Retinal pigment epithelial cell (primary cell): ENCODE results near the gene FAM50A.
A peak's percentile ranks its signal among the peaks of the same experiment; 100 is the strongest.

ENCODE experiments used
- DNase-seq: peaks from one replicate; pipeline ENCODE4 v3.0.0-alpha.2; 2010; ENCODE audit warnings: low read depth
- H3K4me3 ChIP-seq: 2 replicates; pipeline ENCODE4 v1.5.1; 2011; ENCODE audit warnings: mild to moderate bottlenecking, low read length, control low read depth, moderate library complexity
- TF ChIP-seq, protein P1 (sequence below): conservative IDR thresholded peaks from 2 replicates; pipeline ENCODE4 v1.5.1; 2011; ENCODE audit warnings: low read depth, low read length, control low read depth, inconsistent platforms

FAM50A gene

DNA sequence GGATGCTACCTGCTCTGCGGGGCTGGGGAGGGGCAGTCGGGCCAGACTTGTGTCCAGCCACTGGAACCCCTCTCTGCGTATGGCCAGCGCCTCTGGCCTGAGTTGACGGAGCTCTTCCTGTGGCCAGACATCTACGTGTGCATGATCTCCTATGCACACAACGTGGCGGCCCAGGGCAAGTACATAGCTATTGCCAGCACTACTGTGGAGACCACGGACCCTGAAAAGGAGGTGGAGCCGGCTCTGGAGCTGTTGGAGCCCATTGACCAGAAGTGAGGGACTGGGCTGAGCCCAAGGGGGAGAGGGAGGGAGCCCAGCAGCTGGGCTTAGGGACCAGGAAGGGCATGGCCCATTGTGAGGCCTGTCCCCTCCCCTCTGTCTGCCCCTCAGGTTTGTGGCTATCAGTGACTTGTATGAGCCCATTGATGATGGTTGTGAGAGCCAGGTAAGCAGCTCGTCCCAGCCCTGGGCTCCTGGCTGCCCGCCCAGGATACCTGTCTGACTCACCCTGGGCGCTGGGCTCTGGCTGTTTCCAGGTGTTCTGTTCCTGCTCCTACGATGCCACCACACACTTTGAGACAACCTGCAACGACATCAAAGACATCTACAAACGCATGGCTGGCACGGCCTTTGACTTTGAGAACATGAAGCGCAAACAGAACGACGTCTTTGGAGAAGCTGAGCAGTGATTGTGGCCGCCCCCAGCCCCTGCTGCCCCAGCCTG is 1.8 kb upstream of the FAM50A start:
- H3K4me3 ChIP-seq, result no peak overlapping the region
- TF ChIP-seq, protein P1, sequence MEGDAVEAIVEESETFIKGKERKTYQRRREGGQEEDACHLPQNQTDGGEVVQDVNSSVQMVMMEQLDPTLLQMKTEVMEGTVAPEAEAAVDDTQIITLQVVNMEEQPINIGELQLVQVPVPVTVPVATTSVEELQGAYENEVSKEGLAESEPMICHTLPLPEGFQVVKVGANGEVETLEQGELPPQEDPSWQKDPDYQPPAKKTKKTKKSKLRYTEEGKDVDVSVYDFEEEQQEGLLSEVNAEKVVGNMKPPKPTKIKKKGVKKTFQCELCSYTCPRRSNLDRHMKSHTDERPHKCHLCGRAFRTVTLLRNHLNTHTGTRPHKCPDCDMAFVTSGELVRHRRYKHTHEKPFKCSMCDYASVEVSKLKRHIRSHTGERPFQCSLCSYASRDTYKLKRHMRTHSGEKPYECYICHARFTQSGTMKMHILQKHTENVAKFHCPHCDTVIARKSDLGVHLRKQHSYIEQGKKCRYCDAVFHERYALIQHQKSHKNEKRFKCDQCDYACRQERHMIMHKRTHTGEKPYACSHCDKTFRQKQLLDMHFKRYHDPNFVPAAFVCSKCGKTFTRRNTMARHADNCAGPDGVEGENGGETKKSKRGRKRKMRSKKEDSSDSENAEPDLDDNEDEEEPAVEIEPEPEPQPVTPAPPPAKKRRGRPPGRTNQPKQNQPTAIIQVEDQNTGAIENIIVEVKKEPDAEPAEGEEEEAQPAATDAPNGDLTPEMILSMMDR, result no peak
- DNase-seq, result no peak

DNA sequence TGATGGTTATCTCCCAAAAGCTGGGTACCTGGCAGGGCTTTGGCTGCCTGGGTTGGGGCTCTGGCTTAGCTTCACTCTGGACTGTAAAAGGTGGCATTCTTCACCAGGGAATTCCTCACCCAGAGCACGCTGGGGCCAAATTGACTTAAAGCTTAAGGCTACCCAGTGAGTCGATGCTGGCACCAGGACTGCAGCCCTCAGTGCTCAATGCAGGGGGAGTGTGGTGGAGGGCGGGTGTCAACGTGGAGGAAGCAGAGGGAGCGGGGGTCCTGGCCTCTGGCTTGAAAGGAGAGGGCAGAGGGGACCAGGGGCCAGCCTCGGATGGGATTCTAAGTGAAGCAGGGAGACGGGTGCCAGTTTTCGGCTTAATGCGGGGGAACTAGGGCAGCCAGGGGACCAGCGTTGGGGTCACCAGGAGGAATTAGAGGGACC is 446 bp upstream of the FAM50A start:
- TF ChIP-seq, protein P1, result no peak
- DNase-seq, result peak; percentile 15
- H3K4me3 ChIP-seq, result peak overlapping the region; percentile 39

DNA sequence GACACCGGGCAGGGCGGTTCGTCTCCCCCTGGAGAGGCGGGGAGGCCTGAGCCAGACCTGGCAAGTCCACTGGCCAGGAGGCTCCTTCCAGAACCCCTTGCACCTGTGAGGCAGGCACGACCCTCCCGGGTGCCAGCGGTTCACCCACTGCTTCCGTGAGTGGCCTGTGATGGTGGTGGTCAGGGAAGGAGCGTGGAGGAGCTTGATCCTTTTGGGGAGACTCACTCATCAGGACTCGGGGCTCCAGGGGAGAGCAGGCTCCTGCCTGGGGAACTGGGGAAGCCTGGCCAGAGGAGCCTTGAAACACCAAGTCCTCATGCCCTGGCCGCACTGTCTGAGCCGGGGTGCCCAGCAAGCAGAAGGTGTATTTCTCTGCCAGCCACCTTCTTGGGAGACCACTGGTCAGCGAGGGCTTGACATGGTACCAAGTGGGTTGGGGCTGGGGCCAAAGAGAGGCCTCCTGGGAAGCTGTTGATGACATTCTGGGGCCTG is 860 bp downstream of the FAM50A start:
- H3K4me3 ChIP-seq, result peak overlapping the region; percentile 55
- TF ChIP-seq, protein P1, result no peak
- DNase-seq, result no peak

DNA sequence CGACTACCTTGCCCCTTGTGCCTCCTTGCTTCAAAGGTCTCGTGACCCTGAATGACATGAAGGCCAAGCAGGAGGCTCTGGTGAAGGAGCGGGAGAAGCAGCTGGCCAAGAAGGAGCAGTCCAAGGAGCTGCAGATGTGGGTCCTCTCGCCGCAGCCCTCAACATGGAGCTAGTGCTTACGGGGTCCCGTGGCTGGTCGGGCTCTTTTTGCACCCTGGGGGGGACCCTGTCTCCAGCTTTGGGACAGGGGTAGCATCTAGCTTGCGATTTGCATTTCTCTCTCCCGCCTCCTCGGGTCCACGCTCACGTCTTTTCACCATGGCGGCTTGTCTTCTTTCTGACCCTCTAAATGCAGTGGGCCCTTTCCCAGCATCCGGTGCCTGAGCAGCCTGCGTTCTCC is 1.8 kb downstream of the FAM50A start:
- TF ChIP-seq, protein P1, result no peak
- DNase-seq, result no peak
- H3K4me3 ChIP-seq, result no peak overlapping the region

DNA sequence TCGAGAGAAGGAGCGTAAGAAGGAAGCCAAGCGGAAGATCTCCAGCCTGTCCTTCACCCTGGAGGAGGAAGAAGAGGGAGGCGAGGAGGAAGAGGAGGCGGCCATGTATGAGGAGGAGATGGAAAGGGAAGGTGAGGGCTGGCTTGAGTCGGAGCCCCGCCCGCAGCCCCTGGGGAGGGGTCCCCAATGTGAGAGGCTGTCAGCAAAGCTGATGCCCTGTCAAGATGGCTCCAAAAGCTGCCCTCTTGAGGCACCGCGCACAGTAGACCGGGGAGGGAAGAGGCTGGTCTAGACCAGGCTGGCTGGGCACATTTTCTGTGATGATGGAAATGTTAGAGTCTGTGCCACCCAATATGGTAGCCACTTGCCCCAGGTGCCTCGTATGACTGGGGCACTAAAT is 2.5 kb downstream of the FAM50A start:
- no peak for DNase-seq
- TF ChIP-seq, protein P1, result no peak

DNA sequence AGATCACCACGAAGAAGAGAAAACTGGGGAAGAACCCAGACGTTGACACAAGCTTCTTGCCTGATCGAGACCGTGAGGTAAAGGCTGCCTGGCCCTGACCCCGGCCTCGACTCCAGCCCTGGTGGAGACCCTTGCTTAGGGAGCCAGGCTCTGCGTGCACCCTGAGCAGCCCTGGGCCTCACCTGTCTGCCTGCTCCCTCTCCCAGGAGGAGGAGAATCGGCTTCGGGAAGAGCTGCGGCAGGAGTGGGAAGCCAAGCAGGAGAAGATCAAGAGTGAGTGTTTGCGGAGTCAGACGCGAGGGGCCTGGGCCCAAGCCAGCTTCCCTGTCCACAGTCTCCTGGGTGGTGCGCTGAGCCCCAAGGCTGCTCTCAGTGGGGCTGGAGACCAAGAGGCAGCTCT is 4.5 kb downstream of the FAM50A start:
- H3K4me3 ChIP-seq, result no peak overlapping the region
- TF ChIP-seq, protein P1, result no peak
- no peak for DNase-seq

More for the DNA sequence above, 2.5 kb downstream of the FAM50A start:
- H3K4me3 ChIP-seq, result no peak overlapping the region

DNA sequence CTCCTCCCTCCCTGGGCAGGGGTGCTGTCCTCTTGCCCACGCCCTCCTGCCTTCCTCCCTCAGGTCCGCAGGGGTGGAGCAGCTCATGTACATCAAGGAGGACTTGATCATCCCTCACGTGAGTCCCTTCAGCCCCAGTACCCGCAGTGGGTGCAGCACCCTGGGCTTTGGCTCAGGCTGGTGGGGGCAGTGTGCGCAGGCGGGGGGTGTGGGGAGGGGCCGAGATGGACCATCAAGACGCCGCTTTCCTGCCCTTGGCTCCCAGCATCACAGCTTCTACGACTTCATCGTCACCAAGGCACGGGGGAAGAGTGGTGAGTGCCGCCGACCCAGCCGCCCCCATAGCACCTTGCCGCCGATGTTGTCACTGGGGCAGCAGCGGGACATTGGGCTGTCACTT is 5.7 kb downstream of the FAM50A start:
- no peak overlapping the region for H3K4me3 ChIP-seq
- no peak for DNase-seq
- TF ChIP-seq, protein P1, result no peak
